MM.1S (cell line): ENCODE results near the gene MRPS5.

Experiments used
- DNase-seq: peaks from one replicate; pipeline ENCODE4 v3.0.0-alpha.2; 2015
- H2AFZ ChIP-seq: fragments of 300-600 bp; sonication (generic); 2 replicates; pipeline ENCODE4 v1.6.0; 2016; ENCODE audit warnings: antibody characterized with exemption, low read length
- H3F3A ChIP-seq: fragments of 300-600 bp; sonication (generic); 2 replicates; pipeline ENCODE4 v1.6.1; 2016; ENCODE audit warnings: mild to moderate bottlenecking, antibody characterized with exemption, low read length, moderate library complexity, mixed read lengths; ENCODE audit not compliant: insufficient read depth
- H3K27ac ChIP-seq: fragments of 300-600 bp; sonication (generic); 2 replicates; pipeline ENCODE4 v1.5.1; 2016; ENCODE audit warnings: mild to moderate bottlenecking, low read length
- H3K27me3 ChIP-seq: fragments of 300-600 bp; sonication (generic); replicated peaks from 2 replicates; pipeline ENCODE4 v1.6.0; 2016; ENCODE audit warnings: low read length; ENCODE audit not compliant: insufficient read depth
- H3K36me3 ChIP-seq: fragments of 300-600 bp; sonication (generic); replicated peaks from 2 replicates; pipeline ENCODE4 v1.6.1; 2016; ENCODE audit warnings: mild to moderate bottlenecking, low read length, mixed read lengths; ENCODE audit not compliant: insufficient read depth
- H3K4me1 ChIP-seq: fragments of 300-600 bp; sonication (generic); 2 replicates; pipeline ENCODE4 v1.6.1; 2016; ENCODE audit warnings: low read length, mixed read lengths
- H3K4me2 ChIP-seq: fragments of 300-600 bp; sonication (generic); 2 replicates; pipeline ENCODE4 v1.6.0; 2016; ENCODE audit warnings: low read depth, low read length
- H3K4me3 ChIP-seq: fragments of 300-600 bp; sonication (generic); 2 replicates; pipeline ENCODE4 v1.5.1; 2016; ENCODE audit warnings: low read length, mixed read lengths
- H3K79me2 ChIP-seq: fragments of 300-600 bp; sonication (generic); 2 replicates; pipeline ENCODE4 v1.6.1; 2016; ENCODE audit warnings: mixed run types, low read length, mixed read lengths
- H3K9ac ChIP-seq: fragments of 300-600 bp; sonication (generic); 2 replicates; pipeline ENCODE4 v1.6.1; 2016; ENCODE audit warnings: low read length, mixed read lengths
- H3K9me2 ChIP-seq: fragments of 300-600 bp; sonication (generic); replicated peaks from 2 replicates; pipeline ENCODE4 v1.6.1; 2016; ENCODE audit warnings: mild to moderate bottlenecking, low read length, mixed read lengths; ENCODE audit not compliant: insufficient read depth
- H3K9me3 ChIP-seq: fragments of 300-600 bp; sonication (generic); replicated peaks from 2 replicates; pipeline ENCODE4 v1.6.1; 2016; ENCODE audit warnings: mild to moderate bottlenecking, low read length, mixed read lengths; ENCODE audit not compliant: insufficient read depth
- H4K20me1 ChIP-seq: fragments of 300-600 bp; sonication (generic); 2 replicates; pipeline ENCODE4 v1.6.1; 2016; ENCODE audit warnings: mild to moderate bottlenecking, low read length, moderate library complexity, mixed read lengths; ENCODE audit not compliant: insufficient read depth
- EZH2 ChIP-seq: fragments of 300-600 bp; sonication (generic); optimal IDR thresholded peaks from 2 replicates; pipeline ENCODE3; 2017; ENCODE audit warnings: low read depth, mild to moderate bottlenecking, antibody characterized with exemption, low read length, mixed read lengths
- EZH2phosphoT487 ChIP-seq: fragments of 300-600 bp; sonication (generic); IDR thresholded peaks from 2 replicates; pipeline ENCODE4 v1.6.1; 2018; ENCODE audit warnings: antibody characterized with exemption, low read length
- TF ChIP-seq, protein P1 (sequence below): fragments of 300-600 bp; sonication (generic); IDR thresholded peaks from 2 replicates; pipeline ENCODE4 v1.5.1; 2016; ENCODE audit warnings: antibody characterized with exemption, low read length, mixed read lengths

The MRPS5 gene

DNA sequence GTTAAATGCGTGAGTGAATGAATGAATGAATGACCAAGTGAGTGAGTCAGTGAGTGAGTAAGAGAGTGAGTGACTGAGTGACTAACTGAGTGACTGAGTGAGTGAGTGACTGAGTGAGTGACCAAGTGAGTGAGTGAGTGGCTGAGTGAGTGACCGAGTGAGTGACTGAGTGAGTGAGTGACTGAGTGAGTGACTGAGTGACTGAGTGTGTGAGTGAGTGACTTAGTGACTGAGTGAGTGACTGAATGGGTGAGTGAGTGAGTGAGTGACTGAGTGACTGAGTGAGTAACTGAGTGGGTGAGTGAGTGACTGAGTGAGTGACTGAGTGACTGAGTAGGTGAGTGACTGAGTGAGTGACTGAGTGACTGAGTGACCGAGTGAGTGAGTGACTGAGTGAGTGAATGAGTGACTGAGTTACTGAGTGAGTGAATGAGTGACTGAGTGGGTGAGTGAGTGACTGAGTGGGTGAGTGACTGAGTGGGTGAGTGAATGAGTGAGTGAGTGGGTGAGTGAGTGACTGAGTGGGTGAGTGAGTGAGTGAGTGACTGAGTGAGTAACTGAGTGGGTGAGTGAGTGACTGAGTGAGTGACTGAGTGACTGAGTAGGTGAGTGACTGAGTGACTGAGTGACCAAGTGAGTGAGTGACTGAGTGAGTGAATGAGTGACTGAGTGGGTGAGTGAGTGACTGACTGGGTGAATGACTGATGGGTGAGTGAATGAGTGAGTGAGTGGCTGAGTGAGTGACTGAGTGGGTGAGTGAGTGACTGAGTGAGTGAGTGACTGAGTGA, 84.8 kb downstream of the MRPS5 start:
- H3K27ac ChIP-seq = no peak overlapping the region
- H3K36me3 ChIP-seq = no peaks in the 10 kb centered on the region
- TF ChIP-seq, protein P1, sequence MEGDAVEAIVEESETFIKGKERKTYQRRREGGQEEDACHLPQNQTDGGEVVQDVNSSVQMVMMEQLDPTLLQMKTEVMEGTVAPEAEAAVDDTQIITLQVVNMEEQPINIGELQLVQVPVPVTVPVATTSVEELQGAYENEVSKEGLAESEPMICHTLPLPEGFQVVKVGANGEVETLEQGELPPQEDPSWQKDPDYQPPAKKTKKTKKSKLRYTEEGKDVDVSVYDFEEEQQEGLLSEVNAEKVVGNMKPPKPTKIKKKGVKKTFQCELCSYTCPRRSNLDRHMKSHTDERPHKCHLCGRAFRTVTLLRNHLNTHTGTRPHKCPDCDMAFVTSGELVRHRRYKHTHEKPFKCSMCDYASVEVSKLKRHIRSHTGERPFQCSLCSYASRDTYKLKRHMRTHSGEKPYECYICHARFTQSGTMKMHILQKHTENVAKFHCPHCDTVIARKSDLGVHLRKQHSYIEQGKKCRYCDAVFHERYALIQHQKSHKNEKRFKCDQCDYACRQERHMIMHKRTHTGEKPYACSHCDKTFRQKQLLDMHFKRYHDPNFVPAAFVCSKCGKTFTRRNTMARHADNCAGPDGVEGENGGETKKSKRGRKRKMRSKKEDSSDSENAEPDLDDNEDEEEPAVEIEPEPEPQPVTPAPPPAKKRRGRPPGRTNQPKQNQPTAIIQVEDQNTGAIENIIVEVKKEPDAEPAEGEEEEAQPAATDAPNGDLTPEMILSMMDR = no peak
- no peak for TF ChIP-seq EZH2
- TF ChIP-seq EZH2phosphoT487 = no peak
- no peaks in the 10 kb centered on the region for H4K20me1 ChIP-seq
- no peak overlapping the region for H3K4me2 ChIP-seq
- no peak overlapping the region for H3K4me3 ChIP-seq
- H3K9ac ChIP-seq = no peak overlapping the region
- H3K9me3 ChIP-seq = no peaks in the 10 kb centered on the region
- H3K4me1 ChIP-seq = no peaks in the 10 kb centered on the region
- no peak overlapping the region for H2AFZ ChIP-seq
- no peak for DNase-seq
- no peaks in the 10 kb centered on the region for H3K9me2 ChIP-seq
- H3K27me3 ChIP-seq = no peaks in the 10 kb centered on the region
- H3F3A ChIP-seq = no peaks in the 10 kb centered on the region
- no peaks in the 10 kb centered on the region for H3K79me2 ChIP-seq
